ENCODE measurements around the gene MACROD2.
"Not testable (repeated sequence)": the region's sequence is repeated elsewhere in the genome, so short reads cannot be mapped to it uniquely, and the experiment has no call there.

MACROD2 gene

GRCh38 chr20:15806105-15806504 is 1810.8 kb downstream of the MACROD2 start:
- DNase-seq (ENCODE audit: low read depth in 2 of 2): no peak

- DNase-seq (ENCODE audit: low read depth in 2 of 2): no peak
Observed at GRCh38 chr20:15807271-15807670, 1812.0 kb downstream of the MACROD2 start.

GRCh38 chr20:15807771-15808170 is 1812.5 kb downstream of the MACROD2 start:
- DNase-seq (ENCODE audit: low read depth in 2 of 2): not testable (repeated sequence)

GRCh38 chr20:15811951-15812350 is 1816.6 kb downstream of the MACROD2 start:
- no peak for DNase-seq (ENCODE audit: low read depth in 2 of 2)

- no peak for DNase-seq (ENCODE audit: low read depth in 2 of 2)
Observed at GRCh38 chr20:15812696-15813095, 1817.4 kb downstream of the MACROD2 start.

GRCh38 chr20:15814360-15814759 is 1819.0 kb downstream of the MACROD2 start:
- DNase-seq (ENCODE audit: low read depth in 2 of 2): no peak

- DNase-seq (ENCODE audit: low read depth in 2 of 2): no peak
Observed at GRCh38 chr20:15814911-15815310, 1819.6 kb downstream of the MACROD2 start.

- DNase-seq (ENCODE audit: low read depth in 2 of 2): no peak
Observed at GRCh38 chr20:15817351-15817750, 1822.0 kb downstream of the MACROD2 start.

GRCh38 chr20:15818651-15819071 is 1823.3 kb downstream of the MACROD2 start:
- no peak for DNase-seq (ENCODE audit: low read depth in 2 of 2)

- DNase-seq (ENCODE audit: low read depth in 2 of 2): no peak
Observed at GRCh38 chr20:15823718-15824117, 1828.4 kb downstream of the MACROD2 start.

GRCh38 chr20:15827628-15828027 is 1832.3 kb downstream of the MACROD2 start:
- no peak for DNase-seq (ENCODE audit: low read depth in 2 of 2)

- DNase-seq (ENCODE audit: low read depth in 2 of 2): no peak
Observed at GRCh38 chr20:15831201-15831600, 1835.9 kb downstream of the MACROD2 start.

- no peak for DNase-seq (ENCODE audit: low read depth in 2 of 2)
Observed at GRCh38 chr20:15832512-15832911, 1837.2 kb downstream of the MACROD2 start.

GRCh38 chr20:15834857-15835256 is 1839.5 kb downstream of the MACROD2 start:
- DNase-seq (ENCODE audit: low read depth in 2 of 2): no peak

- DNase-seq (ENCODE audit: low read depth in 2 of 2): no peak
Observed at GRCh38 chr20:15835811-15836210, 1840.5 kb downstream of the MACROD2 start.

GRCh38 chr20:15836634-15837033 is 1841.3 kb downstream of the MACROD2 start:
- DNase-seq (ENCODE audit: low read depth in 2 of 2): no peak

GRCh38 chr20:15837563-15837962 is 1842.2 kb downstream of the MACROD2 start:
- no peak for DNase-seq (ENCODE audit: low read depth in 2 of 2)

GRCh38 chr20:15838466-15838865 is 1843.2 kb downstream of the MACROD2 start:
- DNase-seq (ENCODE audit: low read depth in 2 of 2): no peak

GRCh38 chr20:15840636-15841301 is 1845.5 kb downstream of the MACROD2 start:
- DNase-seq (ENCODE audit: low read depth in 2 of 2): no peak

- no peak for DNase-seq (ENCODE audit: low read depth in 2 of 2)
Observed at GRCh38 chr20:15842872-15843271, 1847.6 kb downstream of the MACROD2 start.

- no peak for DNase-seq (ENCODE audit: low read depth in 2 of 2)
Observed at GRCh38 chr20:15843777-15844176, 1848.5 kb downstream of the MACROD2 start.

- no peak for DNase-seq (ENCODE audit: low read depth in 2 of 2)
Observed at GRCh38 chr20:15847196-15847784, 1852.0 kb downstream of the MACROD2 start.

- DNase-seq (ENCODE audit: low read depth in 2 of 2): no peak
Observed at GRCh38 chr20:15848126-15848525, 1852.8 kb downstream of the MACROD2 start.

Measured in stimulated activated CD4-positive, alpha-beta T cell treated with anti-CD3 and anti-CD28 coated beads, Interleukin-1b, Interleukin-23, amount 100 ng/mL, for 1 hour (primary cell).